TTC549 (cell line): ENCODE results near the gene GORAB.

Experiments
- FAIRE-seq: peaks from 2 replicates; lab custom pipeline; 2012; peaks lifted over from hg19 to GRCh38; lab: Jason Lieb, UNC

The GORAB gene

DNA sequence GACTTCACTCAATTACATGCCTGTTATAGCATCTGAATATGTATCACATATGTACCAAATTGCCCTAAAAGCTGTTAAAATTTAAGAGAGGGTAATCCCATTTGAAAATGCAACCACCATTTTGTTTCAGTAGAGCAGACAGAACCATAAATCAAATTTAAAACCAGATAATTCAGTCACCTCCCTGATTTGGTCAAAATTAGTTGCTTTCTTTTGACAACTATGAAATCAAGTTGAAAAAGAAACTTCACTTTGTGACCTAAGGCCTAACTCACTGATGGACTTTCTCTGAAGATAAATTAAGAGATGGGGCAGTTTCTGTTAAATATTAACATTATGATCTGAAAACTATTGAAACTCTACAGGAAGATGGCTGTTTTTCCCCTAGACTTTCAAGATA lies 6.7 kb downstream of the GORAB start:
- FAIRE-seq, result no peak

- FAIRE-seq, result no peak
Observed at GRCh38 chr1:170539154-170539553, 7.2 kb downstream of the GORAB start.

- FAIRE-seq, result no peak
Observed at GRCh38 chr1:170544624-170545023, 12.7 kb downstream of the GORAB start.

- peak; percentile 26 for FAIRE-seq
Observed at GRCh38 chr1:170545476-170545875, 13.5 kb downstream of the GORAB start.

- no peak for FAIRE-seq
Observed at GRCh38 chr1:170547255-170547654, 15.3 kb downstream of the GORAB start.

GRCh38 chr1:170548497-170548896 lies 16.5 kb downstream of the GORAB start:
- peak; percentile 89 for FAIRE-seq

GRCh38 chr1:170555370-170555769 lies 23.4 kb downstream of the GORAB start:
- FAIRE-seq, result no peak

GRCh38 chr1:170556917-170557316 lies 25.0 kb downstream of the GORAB start:
- FAIRE-seq, result no peak

DNA sequence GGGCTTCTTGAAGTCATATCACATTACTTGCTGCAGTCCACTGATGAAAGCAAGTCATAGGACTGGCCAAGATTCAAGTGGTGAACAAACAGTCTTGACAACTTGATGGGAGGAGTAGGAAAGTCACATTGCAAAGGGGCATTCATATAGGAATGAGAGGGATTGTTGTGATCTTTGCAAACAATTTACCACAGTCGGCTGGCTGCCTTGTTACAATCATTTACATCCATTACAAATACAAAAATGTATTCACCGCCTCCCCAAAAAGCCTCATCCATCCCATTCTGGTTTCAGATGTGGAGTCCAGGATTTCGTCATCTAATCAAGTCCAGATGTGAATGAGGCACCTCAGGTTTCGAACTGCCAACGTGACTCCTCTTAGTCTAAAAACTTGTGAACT lies 26.8 kb downstream of the GORAB start:
- no peak for FAIRE-seq

DNA sequence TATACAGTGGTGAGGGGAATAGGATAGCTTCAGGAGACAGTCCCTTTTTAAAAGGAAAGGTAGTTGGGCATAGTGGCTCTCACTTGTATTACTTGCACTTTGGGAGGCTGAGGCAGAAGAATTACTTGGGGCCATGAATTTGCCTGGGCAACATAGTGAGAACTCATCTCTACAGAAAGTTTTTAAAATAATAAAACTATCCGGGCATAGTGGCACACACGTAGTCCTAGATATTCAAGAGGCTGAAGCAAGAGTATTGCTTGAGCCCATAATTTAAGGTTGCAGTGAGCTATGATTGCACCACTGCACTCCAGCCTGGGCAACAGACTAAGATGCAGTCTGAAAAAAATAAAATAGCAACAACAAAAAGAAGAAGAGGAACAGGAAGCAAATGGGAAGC lies 27.2 kb downstream of the GORAB start:
- FAIRE-seq, result no peak

- no peak for FAIRE-seq
Observed at GRCh38 chr1:170560681-170561285, 28.8 kb downstream of the GORAB start.

- no peak for FAIRE-seq
Observed at GRCh38 chr1:170562646-170563338, 30.8 kb downstream of the GORAB start.

- FAIRE-seq, result no peak
Observed at GRCh38 chr1:170567214-170567613, 35.2 kb downstream of the GORAB start.

DNA sequence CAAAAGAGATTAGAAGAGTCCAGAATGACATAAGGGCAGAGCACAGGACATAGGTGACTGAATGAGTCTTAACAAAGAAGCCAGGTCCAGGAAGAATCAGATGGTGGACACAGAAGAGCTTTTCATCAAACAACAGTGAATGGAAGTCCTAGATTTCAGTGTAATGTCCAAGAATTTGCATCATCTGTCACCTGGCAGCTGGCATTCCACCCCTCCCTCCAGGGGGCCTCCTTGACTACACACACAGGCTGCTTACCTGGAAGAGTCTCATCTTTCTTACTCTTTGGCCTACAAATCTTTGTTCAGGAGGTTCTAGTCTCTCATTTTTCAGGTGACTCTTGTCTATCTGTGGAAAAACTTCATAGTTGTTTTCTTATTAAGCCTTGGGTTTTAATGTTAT lies 36.2 kb downstream of the GORAB start:
- no peak for FAIRE-seq

DNA sequence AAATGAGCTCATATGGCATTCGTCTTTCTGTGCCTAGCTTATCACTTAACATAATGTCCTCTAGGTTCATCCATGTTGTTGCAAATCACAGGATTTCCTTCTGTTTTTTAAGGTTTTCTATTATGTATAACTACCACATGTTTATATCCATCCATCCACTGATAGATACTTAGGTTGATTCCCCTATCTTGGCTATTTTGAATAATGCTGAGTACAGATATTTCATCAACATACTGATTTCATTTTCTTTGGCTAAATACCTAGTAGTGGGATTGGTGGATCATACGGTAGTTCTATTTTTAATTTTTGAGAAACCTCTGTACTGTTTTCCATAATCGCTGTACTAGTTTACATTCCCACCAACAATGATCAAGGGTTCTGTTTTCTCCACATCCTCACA lies 45.0 kb downstream of the GORAB start:
- FAIRE-seq, result no peak

DNA sequence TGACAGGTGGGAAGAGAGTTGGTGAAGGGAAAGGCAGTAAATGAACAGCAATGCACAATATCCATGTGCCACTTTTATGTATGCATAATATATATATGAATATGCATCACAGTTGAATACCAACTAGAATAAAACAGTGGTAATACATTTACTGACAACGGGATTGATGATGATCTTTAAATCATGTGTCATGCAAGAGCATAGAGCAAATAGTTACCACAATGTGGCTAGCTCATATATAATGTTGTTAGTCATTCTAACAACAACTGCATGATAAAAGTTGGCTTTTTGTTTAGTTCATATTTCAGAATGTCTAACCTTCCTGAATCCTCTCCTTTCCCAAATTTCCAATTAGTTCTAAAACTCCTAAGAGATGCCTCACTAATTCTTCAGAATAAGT lies 46.4 kb downstream of the GORAB start:
- FAIRE-seq, result no peak

GRCh38 chr1:170580636-170581440 lies 48.9 kb downstream of the GORAB start:
- no peak for FAIRE-seq

GRCh38 chr1:170583186-170583585 lies 51.2 kb downstream of the GORAB start:
- no peak for FAIRE-seq

- FAIRE-seq, result no peak
Observed at GRCh38 chr1:170586321-170587252, 54.6 kb downstream of the GORAB start.

DNA sequence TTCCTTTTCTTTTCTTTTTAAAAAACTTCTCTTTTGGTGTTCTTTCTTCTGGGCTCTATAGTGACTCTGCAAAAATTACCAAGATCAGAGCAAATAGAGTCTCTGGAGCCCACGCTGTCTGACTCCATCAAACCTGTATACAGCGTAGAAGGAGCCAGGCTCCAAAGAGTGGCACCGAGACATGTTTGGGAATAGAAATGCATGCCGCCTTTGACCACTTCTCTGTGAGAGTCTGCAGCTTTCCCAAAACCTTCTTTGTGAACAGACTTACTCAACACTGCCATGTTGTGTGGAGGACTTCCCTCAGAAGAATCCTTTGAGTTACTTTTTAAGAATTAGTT lies 55.3 kb downstream of the GORAB start:
- FAIRE-seq, result no peak

DNA sequence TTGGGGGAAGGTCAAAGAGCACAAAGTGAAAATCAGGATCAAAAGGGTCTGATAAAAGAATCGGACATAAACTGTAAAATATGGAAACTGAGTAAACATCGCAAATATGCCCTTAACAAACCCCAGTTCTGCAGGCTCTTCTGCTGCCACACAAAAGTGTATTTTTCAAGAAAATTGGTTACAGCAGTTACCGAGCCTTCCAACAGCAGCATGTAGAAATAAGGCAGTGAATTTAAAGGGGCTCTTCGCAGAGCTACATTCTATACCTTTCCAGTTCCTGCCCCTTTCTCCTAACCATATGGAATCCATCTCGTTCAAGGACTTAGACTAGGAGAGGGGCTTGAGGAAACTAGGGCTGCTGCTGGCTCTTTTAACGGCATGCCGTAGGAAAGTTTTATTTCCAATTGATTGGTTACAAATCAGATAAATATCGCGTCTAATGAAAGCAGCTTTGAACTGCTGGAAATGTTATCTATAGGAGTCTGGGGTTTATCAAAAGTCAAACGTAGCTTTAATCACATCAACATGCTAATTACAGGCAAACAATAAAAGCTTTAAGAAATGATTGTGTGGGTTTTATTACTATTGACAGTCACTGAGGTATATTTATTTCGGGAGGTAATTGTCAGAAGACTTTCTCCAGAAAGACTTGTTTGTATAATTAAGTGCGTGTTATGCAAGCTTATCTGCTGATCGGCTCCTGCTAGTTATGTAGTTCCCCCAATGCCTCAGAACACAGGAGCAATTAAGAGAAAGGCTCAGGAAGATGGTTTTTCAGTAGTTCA lies 59.1 kb downstream of the GORAB start:
- FAIRE-seq, result no peak
